GM13976 (cell line): Measurements from ENCODE around the gene SPAG9.
A peak's percentile ranks its signal among the peaks of the same experiment; 100 is the strongest.

Experiments
- DNase-seq: peaks from one replicate; pipeline ENCODE4 v3.0.0; 2012; ENCODE audit warnings: low spot score
- in situ Hi-C: fragments of 300-500 bp; cut with MboI; formaldehyde crosslinking; loops from one replicate; pipeline ENCODE4 v1.12.0; 2022; ENCODE audit warnings: low sequenced_read_pairs, mixed read lengths, inconsistent platforms; ENCODE audit not compliant: unreplicated experiment
- TF ChIP-seq, protein P1 (sequence below): IDR thresholded peaks from 2 replicates; pipeline ENCODE4 v1.5.1; 2012; ENCODE audit warnings: borderline replicate concordance, mild to moderate bottlenecking; ENCODE audit not compliant: insufficient read depth; ENCODE audit errors: extremely low read depth, missing control alignments, control extremely low read depth

Gene SPAG9

DNA sequence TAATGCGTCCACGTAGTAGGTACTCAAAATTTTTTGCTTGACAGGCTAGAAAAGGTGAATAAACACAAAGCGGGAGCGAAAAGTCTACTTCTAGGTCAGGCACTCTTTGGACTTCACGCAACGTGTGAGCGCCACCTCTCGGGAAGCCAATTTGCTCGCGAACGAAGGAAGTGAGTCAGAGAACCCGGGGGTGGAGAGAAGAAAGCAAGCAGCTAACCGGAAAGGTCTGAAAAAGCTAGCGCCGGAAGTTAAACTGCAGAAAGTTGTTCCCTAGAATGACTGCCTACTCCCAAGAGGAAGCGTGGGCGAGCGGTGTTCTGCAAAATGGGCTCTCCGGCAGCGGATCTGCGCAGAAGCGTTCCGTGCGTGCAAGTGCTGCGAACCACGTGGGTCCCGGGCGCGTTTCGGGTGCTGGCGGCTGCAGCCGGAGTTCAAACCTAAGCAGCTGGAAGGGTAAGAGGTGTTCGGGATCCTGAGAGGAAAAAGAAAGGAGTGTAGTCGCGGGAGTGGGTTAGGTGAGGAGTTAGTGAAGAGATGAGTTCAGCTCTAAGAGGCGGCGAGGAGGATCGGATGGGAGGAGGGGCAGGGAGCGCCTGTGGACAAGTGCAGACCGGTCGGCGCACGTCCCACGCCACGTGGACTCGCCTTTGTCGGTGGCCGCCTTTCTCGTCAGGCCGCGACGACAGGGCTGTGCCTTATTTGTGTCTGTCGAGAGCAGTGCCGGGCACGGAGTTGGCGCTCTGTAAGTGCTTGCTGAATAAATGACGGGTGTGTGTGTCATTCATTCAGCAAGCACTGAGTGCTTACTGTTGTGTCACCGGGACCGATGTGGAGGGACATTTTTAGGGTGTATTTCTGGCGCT, 32.8 kb upstream of the SPAG9 start, which contains the start of gene NME1:
TSS of gene NME1 (plus strand) at position 350 of the 863 bp plus-strand sequence. CDS start 2,096 bp downstream, outside the sequence.
- TF ChIP-seq, protein P1, sequence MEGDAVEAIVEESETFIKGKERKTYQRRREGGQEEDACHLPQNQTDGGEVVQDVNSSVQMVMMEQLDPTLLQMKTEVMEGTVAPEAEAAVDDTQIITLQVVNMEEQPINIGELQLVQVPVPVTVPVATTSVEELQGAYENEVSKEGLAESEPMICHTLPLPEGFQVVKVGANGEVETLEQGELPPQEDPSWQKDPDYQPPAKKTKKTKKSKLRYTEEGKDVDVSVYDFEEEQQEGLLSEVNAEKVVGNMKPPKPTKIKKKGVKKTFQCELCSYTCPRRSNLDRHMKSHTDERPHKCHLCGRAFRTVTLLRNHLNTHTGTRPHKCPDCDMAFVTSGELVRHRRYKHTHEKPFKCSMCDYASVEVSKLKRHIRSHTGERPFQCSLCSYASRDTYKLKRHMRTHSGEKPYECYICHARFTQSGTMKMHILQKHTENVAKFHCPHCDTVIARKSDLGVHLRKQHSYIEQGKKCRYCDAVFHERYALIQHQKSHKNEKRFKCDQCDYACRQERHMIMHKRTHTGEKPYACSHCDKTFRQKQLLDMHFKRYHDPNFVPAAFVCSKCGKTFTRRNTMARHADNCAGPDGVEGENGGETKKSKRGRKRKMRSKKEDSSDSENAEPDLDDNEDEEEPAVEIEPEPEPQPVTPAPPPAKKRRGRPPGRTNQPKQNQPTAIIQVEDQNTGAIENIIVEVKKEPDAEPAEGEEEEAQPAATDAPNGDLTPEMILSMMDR, result peak; percentile 81
- in situ Hi-C loops, result loop anchor here (5.0 kb wide), 1 partner anchor 151 kb away; no protein-coding TSS in a partner anchor
- DNase-seq, result peak; percentile 96

- in situ Hi-C loops, result loop anchor here (5.0 kb wide), 1 partner anchor 150 kb away; no protein-coding TSS in a partner anchor
- TF ChIP-seq, protein P1, result no peak
- DNase-seq, result peak; percentile 30
Observed at GRCh38 chr17:51152766-51153209, 32.1 kb upstream of the SPAG9 start.

DNA sequence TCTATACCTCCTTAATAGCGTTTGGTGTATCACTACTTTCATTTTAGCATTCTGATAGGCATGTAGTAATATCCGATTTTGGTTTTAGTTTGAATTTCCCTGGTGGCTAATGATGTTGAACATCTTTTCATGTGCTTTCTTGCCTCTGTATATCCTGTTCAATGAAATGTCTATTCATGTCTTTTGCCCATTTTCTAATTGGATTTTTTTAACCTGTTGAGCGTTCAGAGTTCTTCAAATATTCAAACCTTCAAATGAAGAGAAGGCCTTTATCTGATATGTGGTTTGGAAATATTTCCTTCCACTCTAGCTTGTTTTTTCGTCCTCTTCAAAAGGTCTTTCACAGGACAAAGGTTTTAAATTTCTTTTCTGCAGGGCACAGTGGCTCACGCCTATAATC, 30.3 kb upstream of the SPAG9 start:
- TF ChIP-seq, protein P1, result no peak
- DNase-seq, result no peak
- in situ Hi-C loops, result loop anchor here (5.0 kb wide), 1 partner anchor 149 kb away; no protein-coding TSS in a partner anchor

DNA sequence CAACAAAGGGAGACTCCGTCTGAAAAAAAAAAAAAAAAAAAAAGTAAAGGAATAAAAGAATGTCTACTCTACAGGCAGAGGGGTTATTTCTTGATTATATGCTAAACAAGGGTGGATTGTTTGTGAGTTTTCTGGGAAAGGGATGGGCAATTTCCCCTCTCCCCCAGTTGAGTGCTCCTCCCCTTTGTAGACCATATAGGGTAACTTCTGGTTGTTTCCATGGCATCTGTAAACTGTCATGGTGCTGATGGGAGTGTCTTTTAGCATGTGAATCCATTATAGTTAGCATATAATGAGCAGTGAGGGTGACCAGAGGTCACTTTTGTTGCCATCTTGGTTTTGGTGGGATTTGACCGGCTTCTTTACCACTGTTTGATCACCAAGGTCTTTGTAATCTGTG, 28.5 kb upstream of the SPAG9 start:
- TF ChIP-seq, protein P1, result no peak
- no peak for DNase-seq
- in situ Hi-C loops, result no loop called here

DNA sequence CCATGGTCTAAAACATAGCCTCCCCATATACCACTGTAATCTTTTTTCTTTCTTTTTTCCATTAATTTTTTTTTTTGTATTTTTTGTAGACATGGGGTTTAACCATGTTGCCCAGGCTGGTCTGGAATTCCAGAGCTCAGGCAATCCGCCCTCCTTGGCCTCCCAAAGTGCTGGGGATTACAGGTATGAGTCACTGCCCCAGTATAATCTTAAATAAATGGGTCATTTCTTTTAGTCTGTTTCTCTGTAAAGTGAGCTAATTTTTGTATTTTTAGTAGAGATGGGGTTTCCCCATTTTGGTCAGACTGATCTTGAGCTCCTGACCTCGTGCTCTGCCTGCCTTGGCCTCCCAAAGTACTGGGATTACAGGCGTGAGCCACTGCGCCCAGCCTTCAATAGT, 27.0 kb upstream of the SPAG9 start:
- in situ Hi-C loops, result no loop called here
- TF ChIP-seq, protein P1, result no peak
- DNase-seq, result no peak

DNA sequence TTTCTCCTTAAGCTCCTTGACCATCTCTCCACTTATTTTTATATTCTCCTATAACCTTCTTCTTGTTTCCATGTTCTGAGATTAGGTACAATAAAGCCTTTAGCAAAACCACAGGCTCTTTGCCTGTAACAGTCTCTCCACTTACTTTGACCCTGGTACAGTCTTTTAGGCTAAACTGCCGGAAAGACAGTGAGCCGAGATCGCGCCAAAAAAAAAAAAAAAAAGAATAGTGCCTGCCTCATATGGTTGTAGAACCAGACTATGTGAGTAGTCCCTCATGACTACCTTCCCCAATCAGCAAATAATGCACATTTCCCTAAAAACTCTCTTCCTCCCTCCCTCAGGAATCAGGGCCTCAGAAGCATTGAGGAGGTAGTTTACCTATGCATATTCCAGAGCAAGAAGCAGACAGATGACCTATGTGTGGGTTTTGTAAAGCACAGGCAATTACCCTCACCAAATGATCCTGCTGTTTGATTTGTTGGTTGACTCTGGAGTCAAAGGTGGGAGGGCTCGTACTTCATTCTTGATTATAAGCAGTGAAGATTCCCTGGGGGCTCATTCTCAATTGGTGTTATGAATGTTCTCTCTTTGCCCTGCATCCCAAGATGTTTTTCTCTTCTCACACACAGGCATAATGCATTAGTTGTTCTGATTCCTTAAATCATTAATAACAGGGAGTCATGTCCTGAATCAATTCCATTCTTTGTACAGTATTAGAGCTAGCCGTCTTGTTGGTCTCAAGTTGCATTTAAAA, 23.8 kb upstream of the SPAG9 start:
- TF ChIP-seq, protein P1, result no peak
- in situ Hi-C loops, result no loop called here
- DNase-seq, result no peak
